ENCODE data around the gene SERINC3.

GRCh38 chr20:44523746-44524145, 1.9 kb upstream of the SERINC3 start:
- TF ChIP-seq TAF1 (IDR thresholded peaks at IDR 0.05; ENCODE audit: borderline replicate concordance, low read depth, low read length) (no peak), POLR2AphosphoS5 (IDR thresholded peaks at IDR 0.05; ENCODE audit: low read depth, low read length) (no peak), SIN3A (IDR thresholded peaks at IDR 0.05; ENCODE audit: borderline replicate concordance, low read depth, low read length) (no peak), EZH2phosphoT487 (IDR thresholded peaks at IDR 0.05; ENCODE audit: borderline replicate concordance, low read depth) (no peak), TCF12 (IDR thresholded peaks at IDR 0.05) (no peak), USF1 (IDR thresholded peaks at IDR 0.05; ENCODE audit: borderline replicate concordance, low read depth) (no peak)
- TF ChIP-seq, protein P1, sequence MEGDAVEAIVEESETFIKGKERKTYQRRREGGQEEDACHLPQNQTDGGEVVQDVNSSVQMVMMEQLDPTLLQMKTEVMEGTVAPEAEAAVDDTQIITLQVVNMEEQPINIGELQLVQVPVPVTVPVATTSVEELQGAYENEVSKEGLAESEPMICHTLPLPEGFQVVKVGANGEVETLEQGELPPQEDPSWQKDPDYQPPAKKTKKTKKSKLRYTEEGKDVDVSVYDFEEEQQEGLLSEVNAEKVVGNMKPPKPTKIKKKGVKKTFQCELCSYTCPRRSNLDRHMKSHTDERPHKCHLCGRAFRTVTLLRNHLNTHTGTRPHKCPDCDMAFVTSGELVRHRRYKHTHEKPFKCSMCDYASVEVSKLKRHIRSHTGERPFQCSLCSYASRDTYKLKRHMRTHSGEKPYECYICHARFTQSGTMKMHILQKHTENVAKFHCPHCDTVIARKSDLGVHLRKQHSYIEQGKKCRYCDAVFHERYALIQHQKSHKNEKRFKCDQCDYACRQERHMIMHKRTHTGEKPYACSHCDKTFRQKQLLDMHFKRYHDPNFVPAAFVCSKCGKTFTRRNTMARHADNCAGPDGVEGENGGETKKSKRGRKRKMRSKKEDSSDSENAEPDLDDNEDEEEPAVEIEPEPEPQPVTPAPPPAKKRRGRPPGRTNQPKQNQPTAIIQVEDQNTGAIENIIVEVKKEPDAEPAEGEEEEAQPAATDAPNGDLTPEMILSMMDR (IDR thresholded peaks at IDR 0.05), result no peak
- TF ChIP-seq, protein P2, sequence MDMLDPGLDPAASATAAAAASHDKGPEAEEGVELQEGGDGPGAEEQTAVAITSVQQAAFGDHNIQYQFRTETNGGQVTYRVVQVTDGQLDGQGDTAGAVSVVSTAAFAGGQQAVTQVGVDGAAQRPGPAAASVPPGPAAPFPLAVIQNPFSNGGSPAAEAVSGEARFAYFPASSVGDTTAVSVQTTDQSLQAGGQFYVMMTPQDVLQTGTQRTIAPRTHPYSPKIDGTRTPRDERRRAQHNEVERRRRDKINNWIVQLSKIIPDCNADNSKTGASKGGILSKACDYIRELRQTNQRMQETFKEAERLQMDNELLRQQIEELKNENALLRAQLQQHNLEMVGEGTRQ (IDR thresholded peaks at IDR 0.05; ENCODE audit: borderline replicate concordance, low read depth, low read length), result no peak
- TF ChIP-seq, protein P3, sequence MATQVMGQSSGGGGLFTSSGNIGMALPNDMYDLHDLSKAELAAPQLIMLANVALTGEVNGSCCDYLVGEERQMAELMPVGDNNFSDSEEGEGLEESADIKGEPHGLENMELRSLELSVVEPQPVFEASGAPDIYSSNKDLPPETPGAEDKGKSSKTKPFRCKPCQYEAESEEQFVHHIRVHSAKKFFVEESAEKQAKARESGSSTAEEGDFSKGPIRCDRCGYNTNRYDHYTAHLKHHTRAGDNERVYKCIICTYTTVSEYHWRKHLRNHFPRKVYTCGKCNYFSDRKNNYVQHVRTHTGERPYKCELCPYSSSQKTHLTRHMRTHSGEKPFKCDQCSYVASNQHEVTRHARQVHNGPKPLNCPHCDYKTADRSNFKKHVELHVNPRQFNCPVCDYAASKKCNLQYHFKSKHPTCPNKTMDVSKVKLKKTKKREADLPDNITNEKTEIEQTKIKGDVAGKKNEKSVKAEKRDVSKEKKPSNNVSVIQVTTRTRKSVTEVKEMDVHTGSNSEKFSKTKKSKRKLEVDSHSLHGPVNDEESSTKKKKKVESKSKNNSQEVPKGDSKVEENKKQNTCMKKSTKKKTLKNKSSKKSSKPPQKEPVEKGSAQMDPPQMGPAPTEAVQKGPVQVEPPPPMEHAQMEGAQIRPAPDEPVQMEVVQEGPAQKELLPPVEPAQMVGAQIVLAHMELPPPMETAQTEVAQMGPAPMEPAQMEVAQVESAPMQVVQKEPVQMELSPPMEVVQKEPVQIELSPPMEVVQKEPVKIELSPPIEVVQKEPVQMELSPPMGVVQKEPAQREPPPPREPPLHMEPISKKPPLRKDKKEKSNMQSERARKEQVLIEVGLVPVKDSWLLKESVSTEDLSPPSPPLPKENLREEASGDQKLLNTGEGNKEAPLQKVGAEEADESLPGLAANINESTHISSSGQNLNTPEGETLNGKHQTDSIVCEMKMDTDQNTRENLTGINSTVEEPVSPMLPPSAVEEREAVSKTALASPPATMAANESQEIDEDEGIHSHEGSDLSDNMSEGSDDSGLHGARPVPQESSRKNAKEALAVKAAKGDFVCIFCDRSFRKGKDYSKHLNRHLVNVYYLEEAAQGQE (IDR thresholded peaks at IDR 0.05; ENCODE audit: low read depth, low read length), result no peak

All from SK-N-SH (cell line).